GM12892 (cell line): Measurements from ENCODE around the gene TMF1.

Experiments
- DNase-seq: peaks from one replicate; pipeline ENCODE4 v3.0.0; 2011; ENCODE audit not compliant: insufficient read length
- FAIRE-seq: peaks from 2 replicates; lab custom pipeline; 2011; peaks lifted over from hg19 to GRCh38; lab: Jason Lieb, UNC
- POLR2A ChIP-seq: IDR thresholded peaks from 2 replicates; pipeline ENCODE4 v1.6.1; 2011; ENCODE audit warnings: low read depth, low read length, control low read depth
- POLR2AphosphoS5 ChIP-seq: IDR thresholded peaks from 2 replicates; pipeline ENCODE4 v1.6.1; 2011; ENCODE audit warnings: low read depth, low read length, control low read depth
- TAF1 ChIP-seq: IDR thresholded peaks from 2 replicates; pipeline ENCODE4 v1.6.1; 2011; ENCODE audit warnings: low read depth, mild to moderate bottlenecking, control low read depth, low read length, borderline replicate concordance

TMF1 gene

DNA sequence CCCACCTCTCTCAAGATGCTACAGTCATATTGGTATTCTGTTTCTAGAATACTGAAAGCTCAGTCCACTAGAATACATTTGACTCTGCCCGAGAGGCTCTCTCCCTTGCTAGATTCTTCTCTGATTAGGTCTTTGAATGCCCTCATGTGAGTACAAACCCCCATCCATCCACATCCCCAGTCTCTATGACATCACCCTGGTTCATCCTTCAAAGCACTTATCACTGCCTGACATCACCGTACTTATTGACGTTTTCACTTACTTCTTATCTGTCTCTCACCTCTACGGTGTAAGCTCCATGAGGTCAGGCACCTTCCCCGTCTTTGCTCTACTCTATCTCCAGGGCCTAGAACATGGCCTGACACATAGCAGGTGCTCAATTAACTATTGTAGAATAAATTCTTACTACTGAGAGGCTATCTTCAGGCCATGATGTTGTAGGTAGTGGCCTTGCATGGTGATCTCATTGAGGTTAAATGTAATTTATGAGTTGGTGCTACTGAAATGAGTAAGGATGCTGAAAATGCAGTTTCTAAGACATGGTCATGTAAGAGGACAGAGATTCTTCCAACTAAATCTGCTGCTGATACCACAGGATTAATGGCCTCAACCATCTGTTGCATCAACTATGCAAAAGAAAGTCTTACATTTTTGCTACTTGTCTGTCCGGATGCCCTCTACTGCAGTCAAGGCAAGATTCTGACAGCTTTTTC lies 65.5 kb downstream of the TMF1 start:
- DNase-seq (no peak), FAIRE-seq (peak; percentile 27)
- no peak for TF ChIP-seq POLR2A
- no peak for TF ChIP-seq TAF1
- TF ChIP-seq POLR2AphosphoS5: no peak

DNA sequence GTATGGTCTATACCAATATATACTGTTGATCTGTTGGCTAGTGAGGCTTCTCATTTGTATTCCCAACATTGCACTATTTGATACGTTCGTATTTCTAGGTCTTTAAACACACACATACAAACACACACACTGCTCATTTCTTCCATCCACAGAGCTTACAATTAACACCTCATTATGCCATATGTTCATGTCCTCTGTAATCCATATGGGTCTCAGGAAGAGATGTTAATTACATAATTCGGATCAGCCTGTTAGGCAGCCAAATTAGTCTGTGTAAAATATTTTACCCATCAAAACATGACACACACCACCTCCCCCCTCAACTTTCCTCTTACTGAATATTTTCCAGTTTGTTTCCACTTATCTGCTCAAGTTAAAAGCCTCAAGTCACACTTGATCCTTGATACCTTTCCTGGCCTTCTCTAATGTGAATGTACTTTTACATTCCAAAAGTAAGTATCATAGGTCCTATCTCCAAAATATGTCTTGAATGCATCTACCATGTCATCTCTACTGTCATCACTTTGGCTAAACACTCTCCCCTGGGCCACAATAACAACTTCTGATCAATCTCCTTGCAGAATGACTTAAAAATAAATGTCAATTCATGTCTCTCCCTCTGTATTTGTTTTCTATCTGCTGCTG lies 66.9 kb downstream of the TMF1 start:
- FAIRE-seq: no peak

DNA sequence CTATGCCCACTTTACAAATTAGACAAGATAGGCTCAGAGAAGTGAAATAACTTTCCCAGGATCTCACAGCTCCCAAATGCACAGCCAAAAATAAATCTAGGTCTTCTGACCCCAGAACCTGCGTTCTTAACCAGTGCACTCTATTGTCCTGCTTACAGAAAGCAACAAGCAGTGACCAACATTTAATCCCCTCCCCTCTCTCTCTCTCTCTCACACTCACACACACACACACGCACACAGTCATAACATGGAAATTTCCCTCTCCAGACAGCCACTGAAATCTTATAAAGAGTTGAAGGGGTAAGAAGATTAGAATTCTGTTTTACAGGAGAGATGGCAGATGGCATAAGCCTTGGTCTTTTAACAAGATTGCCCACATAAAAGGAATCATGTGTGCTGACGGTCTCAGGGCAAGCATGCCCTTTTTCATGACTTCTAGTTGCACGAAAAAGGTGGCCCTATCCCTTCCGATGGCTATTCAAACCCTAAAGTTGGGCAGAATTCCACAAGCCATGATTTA lies 68.1 kb downstream of the TMF1 start:
- no peak for DNase-seq
- FAIRE-seq: no peak
- no peak for TF ChIP-seq POLR2AphosphoS5
- no peak for TF ChIP-seq POLR2A
- TF ChIP-seq TAF1: no peak

More for the DNA sequence above, 66.9 kb downstream of the TMF1 start:
- TF ChIP-seq TAF1 (no peak), POLR2A (no peak), POLR2AphosphoS5 (no peak)
- no peak for DNase-seq

DNA sequence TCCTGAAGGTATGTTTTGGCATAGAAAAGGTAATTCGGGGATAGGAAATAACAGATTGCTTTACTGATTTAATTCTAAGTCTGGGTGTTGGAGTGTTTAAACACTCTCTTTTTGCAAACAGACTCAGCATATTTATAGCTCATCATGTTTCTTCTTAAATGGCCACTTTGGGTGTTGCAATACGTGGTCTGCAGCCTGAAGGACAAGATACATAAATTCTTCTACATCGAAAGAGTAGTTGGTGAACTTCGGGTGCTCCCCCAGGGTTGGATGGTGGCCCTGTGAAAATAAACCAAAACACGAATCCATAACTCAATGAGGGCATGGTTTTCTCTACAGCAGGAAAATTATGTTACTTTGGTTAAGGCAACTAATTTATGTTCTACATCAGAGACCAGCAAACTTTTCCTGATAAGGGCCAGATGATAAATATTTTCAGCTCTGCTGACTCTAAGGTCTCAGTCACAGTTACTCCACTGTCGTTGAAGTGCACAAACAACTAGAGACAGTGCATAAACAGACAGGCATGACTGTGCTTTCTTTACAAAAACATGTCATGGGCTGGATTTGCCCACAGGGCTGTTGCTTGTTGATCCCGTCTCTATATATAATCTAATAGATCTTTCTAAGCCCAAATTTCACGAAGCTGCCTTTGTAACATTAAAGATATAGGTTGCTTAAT lies 74.5 kb downstream of the TMF1 start:
- DNase-seq (no peak), FAIRE-seq (no peak)

DNA sequence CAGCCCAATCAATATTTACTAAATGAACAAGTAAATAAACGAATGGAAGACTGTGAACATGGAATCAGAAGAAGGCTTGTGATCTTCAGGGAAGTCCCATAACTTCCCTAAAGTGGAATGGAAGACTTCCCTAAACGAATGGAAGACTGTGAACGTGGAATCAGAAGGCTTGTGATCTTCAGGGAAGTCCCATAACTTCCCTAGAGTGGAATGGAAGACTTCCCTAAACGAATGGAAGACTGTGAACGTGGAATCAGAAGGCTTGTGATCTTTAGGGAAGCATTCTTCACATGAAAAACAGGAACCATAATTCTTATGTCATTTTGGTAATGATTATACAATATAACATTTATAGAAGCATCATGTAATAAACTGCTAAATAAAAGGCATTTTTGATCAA lies 77.4 kb downstream of the TMF1 start:
- DNase-seq (no peak), FAIRE-seq (peak; percentile 57)
- TF ChIP-seq TAF1: no peak

More for the DNA sequence above, 74.5 kb downstream of the TMF1 start:
- TF ChIP-seq POLR2A (no peak), POLR2AphosphoS5 (no peak), TAF1 (no peak)

DNA sequence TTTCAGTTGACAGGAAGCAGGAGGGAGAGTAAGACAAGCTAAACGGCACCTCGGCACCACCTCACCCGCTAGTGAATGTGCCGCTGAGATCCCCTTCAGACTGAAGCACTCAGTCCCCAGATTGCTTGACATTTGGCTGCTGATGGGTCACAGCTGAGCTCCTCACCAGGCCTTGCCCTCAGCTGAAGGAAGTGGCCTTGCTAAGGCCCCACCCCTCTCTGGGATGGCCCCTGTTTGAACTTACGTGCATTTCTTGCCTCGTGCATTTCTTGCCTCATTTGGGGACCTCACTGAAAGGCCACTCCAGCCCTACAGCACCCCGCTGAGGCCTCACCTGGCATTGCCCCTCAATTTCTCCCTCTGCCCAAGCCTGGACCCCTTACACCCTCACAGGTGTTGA lies 78.5 kb downstream of the TMF1 start:
- no peak for DNase-seq
- TF ChIP-seq TAF1 (no peak), POLR2AphosphoS5 (no peak)
- no peak for FAIRE-seq

DNA sequence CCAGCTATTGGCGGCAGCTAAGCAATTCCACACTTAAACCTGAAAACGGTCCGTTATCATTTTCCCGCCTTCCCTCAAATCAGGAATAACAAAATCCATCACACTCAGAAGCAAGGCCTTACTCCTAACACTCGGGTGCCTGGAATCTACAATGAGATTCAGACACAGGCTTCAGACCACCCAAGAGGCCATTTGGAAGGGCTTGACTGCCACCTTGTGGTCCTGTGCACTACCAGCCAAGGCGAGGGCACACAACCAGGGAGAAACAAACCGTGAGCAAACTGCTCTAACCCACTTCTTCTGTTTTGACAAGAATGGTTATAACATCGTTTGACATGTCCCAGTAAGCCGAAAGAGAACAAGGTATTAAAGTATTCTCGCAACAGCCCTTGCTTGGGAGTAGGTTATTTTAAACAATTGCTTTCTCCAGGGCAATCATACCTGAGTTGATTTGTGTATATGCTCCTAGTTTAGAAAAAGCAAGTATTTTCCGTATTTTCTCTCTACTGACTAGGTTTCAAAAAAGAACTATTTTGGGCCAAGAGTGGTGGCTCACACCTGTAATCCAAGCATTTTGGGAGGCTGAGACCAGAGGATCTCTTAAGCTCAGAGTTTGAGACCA lies 79.7 kb downstream of the TMF1 start:
- peak; percentile 5 for DNase-seq
- TF ChIP-seq POLR2A (no peak), TAF1 (no peak), POLR2AphosphoS5 (no peak)
- FAIRE-seq: peak; percentile 63
